ENCODE measurements around the gene ULK2.
A peak's percentile ranks its signal among the peaks of the same experiment; 100 is the strongest.

Gene ULK2

GRCh38 chr17:19747159-19747719 is 120.5 kb downstream of the ULK2 start:
- no peak for DNase-seq (ENCODE audit: low spot score)

- DNase-seq (ENCODE audit: low spot score) = no peak
Observed at GRCh38 chr17:19746517-19746916, 121.2 kb downstream of the ULK2 start.

GRCh38 chr17:19744922-19745757 is 122.6 kb downstream of the ULK2 start:
- DNase-seq (ENCODE audit: low spot score) = peak; percentile 81

GRCh38 chr17:19744492-19744891 is 123.2 kb downstream of the ULK2 start:
- DNase-seq (ENCODE audit: low spot score) = peak; percentile 36

GRCh38 chr17:19743101-19744100 is 124.3 kb downstream of the ULK2 start:
- no peak for DNase-seq (ENCODE audit: low spot score)

GRCh38 chr17:19742495-19742894 is 125.2 kb downstream of the ULK2 start:
- no peak for DNase-seq (ENCODE audit: low spot score)

- no peak for DNase-seq (ENCODE audit: low spot score)
Observed at GRCh38 chr17:19741832-19742457, 125.8 kb downstream of the ULK2 start.

- DNase-seq (ENCODE audit: low spot score) = no peak
Observed at GRCh38 chr17:19740933-19741332, 126.8 kb downstream of the ULK2 start.

- no peak for DNase-seq (ENCODE audit: low spot score)
Observed at GRCh38 chr17:19739241-19740201, 128.2 kb downstream of the ULK2 start.

- DNase-seq (ENCODE audit: low spot score) = no peak
Observed at GRCh38 chr17:19738757-19739156, 129.0 kb downstream of the ULK2 start.

- no peak for DNase-seq (ENCODE audit: low spot score)
Observed at GRCh38 chr17:19738073-19738449, 129.7 kb downstream of the ULK2 start.

- no peak for DNase-seq (ENCODE audit: low spot score)
Observed at GRCh38 chr17:19737305-19738072, 130.2 kb downstream of the ULK2 start.

- no peak for DNase-seq (ENCODE audit: low spot score)
Observed at GRCh38 chr17:19736071-19736470, 131.7 kb downstream of the ULK2 start.

GRCh38 chr17:19733953-19734526 is 133.7 kb downstream of the ULK2 start:
- peak; percentile 89 for DNase-seq (ENCODE audit: low spot score)

- DNase-seq (ENCODE audit: low spot score) = no peak
Observed at GRCh38 chr17:19731626-19732025, 136.1 kb downstream of the ULK2 start.

GRCh38 chr17:19730843-19731242 is 136.9 kb downstream of the ULK2 start:
- no peak for DNase-seq (ENCODE audit: low spot score)

GRCh38 chr17:19729900-19730299 is 137.8 kb downstream of the ULK2 start:
- no peak for DNase-seq (ENCODE audit: low spot score)

GRCh38 chr17:19728084-19728495 is 139.6 kb downstream of the ULK2 start:
- DNase-seq (ENCODE audit: low spot score) = no peak

- no peak for DNase-seq (ENCODE audit: low spot score)
Observed at GRCh38 chr17:19727501-19728078, 140.1 kb downstream of the ULK2 start.
